Muscle layer of colon (tissue), 2 donors: ENCODE measurements around the gene RAD18.

Experiments
- H3K27ac ChIP-seq: one replicate; pipeline ENCODE4 v1.7.0; 2013; ENCODE audit warnings: low read depth, mild to moderate bottlenecking, low read length, moderate library complexity
- H3K27me3 ChIP-seq, 2 donors: one replicate each; pipeline ENCODE4 v1.7.0; 2013; ENCODE audit warnings: low read length in 2 of 2, mild to moderate bottlenecking in 2 of 2; ENCODE audit not compliant: insufficient read depth in 2 of 2, control insufficient read depth in 1 of 2
- H3K36me3 ChIP-seq: one replicate; pipeline ENCODE4 v1.7.0; 2013; ENCODE audit warnings: mild to moderate bottlenecking, low read length; ENCODE audit not compliant: insufficient read depth
- H3K4me1 ChIP-seq: one replicate; pipeline ENCODE4 v1.7.0; 2013; ENCODE audit warnings: mild to moderate bottlenecking, low read length; ENCODE audit not compliant: insufficient read depth
- H3K4me3 ChIP-seq, 2 donors: one replicate each; pipeline ENCODE4 v1.7.0; 2013; ENCODE audit warnings: low read length in 2 of 2, low read depth in 1 of 2, mild to moderate bottlenecking in 1 of 2, moderate library complexity in 1 of 2
- H3K9ac ChIP-seq: one replicate; pipeline ENCODE4 v1.7.0; 2013; ENCODE audit warnings: low read length
- H3K9me3 ChIP-seq: one replicate; pipeline ENCODE4 v1.7.0; 2013; ENCODE audit warnings: mild to moderate bottlenecking, low read length
- donor health status: abdominal sarcoma.
- donor health status: Adenocarcinoma of cecum.

The RAD18 gene

DNA sequence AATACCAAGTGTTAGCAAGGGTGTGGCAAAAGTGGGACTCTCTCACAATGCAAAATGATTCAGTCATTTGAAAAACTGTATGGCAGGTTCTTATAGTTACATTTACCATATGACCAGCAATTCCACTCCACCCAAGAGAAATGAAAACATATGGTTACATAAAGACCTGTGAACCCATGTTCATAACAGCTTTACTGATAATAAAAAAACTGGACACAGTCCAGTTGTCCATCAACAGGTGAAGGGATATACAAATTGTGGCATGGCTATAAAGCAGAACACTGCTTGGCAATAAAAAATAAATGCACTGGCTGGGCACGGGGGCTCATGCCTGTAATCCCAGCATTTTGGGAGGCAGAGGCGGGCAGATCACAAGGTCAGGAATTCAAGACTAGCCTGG lies 30.8 kb downstream of the RAD18 start:
- H3K9me3 ChIP-seq, result no peaks in the 10 kb centered on the region
- no peak overlapping the region for H3K9ac ChIP-seq
- no peak overlapping the region for H3K4me3 ChIP-seq
- H3K36me3 ChIP-seq, result no peaks in the 10 kb centered on the region
- H3K4me1 ChIP-seq, result no peaks in the 10 kb centered on the region
- no peaks in the 10 kb centered on the region for H3K27me3 ChIP-seq
- H3K27ac ChIP-seq, result no peak overlapping the region

DNA sequence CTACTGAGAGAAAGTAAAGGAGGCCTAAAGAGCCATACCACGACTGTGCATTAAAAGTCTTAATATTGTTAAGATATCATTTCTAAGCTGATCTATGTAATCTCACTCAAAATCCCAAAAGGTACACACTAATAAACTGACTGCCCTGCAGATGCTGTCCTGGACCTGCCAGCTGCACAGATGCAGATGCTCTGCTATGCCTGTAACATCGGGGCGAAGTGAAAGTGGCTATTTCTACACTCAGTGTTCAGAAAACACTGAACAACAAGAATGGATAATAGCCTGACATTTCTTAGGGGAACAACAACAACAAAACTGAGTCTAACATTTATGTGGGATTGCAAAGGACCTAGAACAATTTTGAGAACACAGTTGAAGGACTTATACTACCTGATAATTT lies 31.9 kb downstream of the RAD18 start:
- no peaks in the 10 kb centered on the region for H3K9me3 ChIP-seq
- H3K4me3 ChIP-seq, result no peak overlapping the region
- no peak overlapping the region for H3K9ac ChIP-seq
- no peaks in the 10 kb centered on the region for H3K36me3 ChIP-seq
- no peak overlapping the region for H3K27ac ChIP-seq
- no peaks in the 10 kb centered on the region for H3K4me1 ChIP-seq
- H3K27me3 ChIP-seq, result no peaks in the 10 kb centered on the region

DNA sequence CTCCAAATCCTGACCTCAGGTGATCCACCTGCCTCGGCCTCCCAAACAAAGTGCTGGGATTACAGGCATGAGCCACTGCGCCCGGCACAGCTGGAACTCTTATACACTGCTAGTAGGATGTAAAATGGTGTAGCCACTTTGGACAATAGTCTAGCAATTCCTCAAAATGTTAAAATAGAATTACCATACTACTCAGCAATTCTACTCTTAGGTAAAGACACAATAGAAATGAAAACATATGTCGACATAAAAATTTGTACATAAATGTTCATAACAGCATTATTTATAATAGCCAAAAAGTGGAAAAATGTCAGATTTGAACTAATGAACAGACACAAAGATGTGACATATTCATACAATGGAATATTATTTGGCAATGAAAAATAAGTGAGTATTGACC lies 33.4 kb downstream of the RAD18 start:
- H3K36me3 ChIP-seq, result no peaks in the 10 kb centered on the region

DNA sequence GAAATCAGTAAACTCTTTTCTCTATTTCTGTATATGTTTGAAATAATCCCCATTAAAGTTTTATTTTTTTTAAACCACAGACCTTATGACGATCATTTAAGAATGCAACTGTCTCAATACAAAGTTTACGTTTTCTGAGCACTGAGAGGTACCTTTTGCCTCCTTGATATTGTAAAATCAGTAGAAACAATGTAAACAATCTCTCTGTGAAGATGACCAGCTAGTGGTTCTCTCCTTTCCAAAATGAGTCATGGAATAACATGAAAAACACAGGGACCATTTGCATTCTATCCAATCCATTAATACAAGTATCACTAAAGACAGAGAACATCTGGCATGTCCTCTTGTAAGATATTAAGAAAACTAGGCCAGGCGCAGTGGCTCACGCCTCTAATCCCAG lies 48.8 kb downstream of the RAD18 start:
- H3K4me1 ChIP-seq, result no peaks in the 10 kb centered on the region

More for the DNA sequence above, 33.4 kb downstream of the RAD18 start:
- Histone ChIP-seq H3K9ac (no peak overlapping the region), H3K27me3 (no peaks in the 10 kb centered on the region), H3K27ac (no peak overlapping the region), H3K4me3 (no peak overlapping the region), H3K4me1 (no peaks in the 10 kb centered on the region), H3K9me3 (no peaks in the 10 kb centered on the region)

DNA sequence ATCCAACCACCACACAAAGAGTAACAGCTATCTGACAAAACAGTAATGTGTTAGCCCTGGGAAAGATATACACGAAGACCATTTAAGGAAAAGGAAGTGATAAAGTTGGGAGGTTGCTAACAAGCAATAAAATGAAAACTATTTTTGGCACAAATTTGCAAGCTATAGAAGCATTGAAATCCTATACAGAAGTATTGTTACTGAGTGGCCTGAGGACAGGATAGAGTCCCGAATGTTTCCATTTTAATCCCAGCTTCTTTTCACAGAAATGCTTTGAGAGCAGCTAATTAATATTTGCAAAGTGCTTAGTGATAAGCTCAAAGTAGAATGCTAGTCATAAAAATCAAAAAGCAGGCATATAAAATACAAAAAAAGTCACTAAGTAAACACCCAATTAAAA lies 51.5 kb downstream of the RAD18 start:
- Histone ChIP-seq H3K9ac (no peak overlapping the region), H3K27me3 (no peaks in the 10 kb centered on the region), H3K4me1 (no peaks in the 10 kb centered on the region), H3K9me3 (no peaks in the 10 kb centered on the region), H3K4me3 (no peak overlapping the region), H3K27ac (no peak overlapping the region), H3K36me3 (no peaks in the 10 kb centered on the region)

More for the DNA sequence above, 48.8 kb downstream of the RAD18 start:
- Histone ChIP-seq H3K4me3 (no peak overlapping the region), H3K27me3 (no peaks in the 10 kb centered on the region), H3K36me3 (no peaks in the 10 kb centered on the region), H3K9me3 (no peaks in the 10 kb centered on the region), H3K27ac (no peak overlapping the region), H3K9ac (no peak overlapping the region)

DNA sequence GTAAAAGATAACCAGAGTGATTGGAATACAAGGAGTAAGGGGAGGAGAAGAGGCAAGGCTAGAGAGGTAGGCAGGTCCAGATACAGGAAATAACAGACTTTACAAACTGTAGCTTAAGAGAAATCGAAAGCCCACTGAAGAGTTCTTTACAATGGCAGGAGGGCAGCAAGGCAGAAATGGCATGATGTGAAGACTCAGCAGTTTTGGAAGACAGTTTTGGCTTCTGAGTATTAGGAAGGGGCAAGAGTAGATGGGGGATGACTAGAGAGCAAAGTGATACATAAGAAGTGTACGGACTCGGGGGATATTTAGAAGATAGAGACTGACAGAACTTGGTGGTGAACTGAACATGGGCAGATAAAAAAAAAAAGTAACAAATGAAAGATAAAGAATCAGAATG lies 54.1 kb downstream of the RAD18 start:
- Histone ChIP-seq H3K36me3 (no peaks in the 10 kb centered on the region), H3K9me3 (no peaks in the 10 kb centered on the region), H3K4me1 (no peaks in the 10 kb centered on the region), H3K27me3 (no peaks in the 10 kb centered on the region), H3K9ac (no peak overlapping the region), H3K27ac (no peak overlapping the region), H3K4me3 (no peak overlapping the region)

DNA sequence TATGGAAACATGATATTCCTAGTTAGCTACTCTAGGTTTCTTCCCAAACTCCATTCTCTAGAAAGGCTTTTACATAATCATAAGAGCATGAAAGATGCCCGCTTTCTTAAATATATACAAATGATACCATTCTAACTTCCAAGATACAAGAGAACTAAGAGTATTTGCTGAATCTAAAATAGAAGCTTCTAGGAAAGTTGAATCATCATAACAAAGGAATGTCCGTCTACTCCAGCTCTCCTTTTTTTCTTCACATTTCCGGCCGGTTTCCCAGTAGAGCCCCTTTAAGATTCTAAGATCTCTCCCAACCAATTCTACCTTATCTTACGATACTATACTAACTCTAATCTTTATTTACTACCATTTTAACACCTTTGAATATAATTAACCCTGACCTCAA lies 60.1 kb downstream of the RAD18 start:
- no peak overlapping the region for H3K9ac ChIP-seq
- no peak overlapping the region for H3K4me3 ChIP-seq
- H3K27me3 ChIP-seq, result no peaks in the 10 kb centered on the region
- H3K27ac ChIP-seq, result no peak overlapping the region
- H3K4me1 ChIP-seq, result no peaks in the 10 kb centered on the region
- no peaks in the 10 kb centered on the region for H3K36me3 ChIP-seq
- H3K9me3 ChIP-seq, result no peaks in the 10 kb centered on the region

DNA sequence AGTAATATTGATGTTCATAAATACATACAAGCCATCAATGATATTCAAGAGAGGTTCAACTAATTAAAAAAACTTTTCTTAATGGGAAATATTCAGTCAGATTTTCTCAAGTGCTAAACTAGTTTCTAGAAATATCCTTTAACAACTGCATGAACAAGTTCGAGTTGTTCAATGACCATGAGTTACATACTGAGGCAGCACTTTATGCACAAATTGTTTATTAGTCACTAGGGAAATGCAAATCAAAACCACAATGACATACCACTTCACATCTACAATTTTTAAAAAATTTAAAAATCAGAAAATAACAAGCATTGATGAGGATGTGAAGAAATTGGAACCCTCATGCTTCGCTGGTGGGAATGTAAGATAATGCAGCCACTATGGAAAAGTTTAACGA lies 62.4 kb downstream of the RAD18 start:
- Histone ChIP-seq H3K27ac (no peak overlapping the region), H3K4me3 (no peak overlapping the region), H3K9ac (no peak overlapping the region), H3K9me3 (no peaks in the 10 kb centered on the region), H3K27me3 (no peaks in the 10 kb centered on the region), H3K4me1 (no peaks in the 10 kb centered on the region), H3K36me3 (no peaks in the 10 kb centered on the region)

DNA sequence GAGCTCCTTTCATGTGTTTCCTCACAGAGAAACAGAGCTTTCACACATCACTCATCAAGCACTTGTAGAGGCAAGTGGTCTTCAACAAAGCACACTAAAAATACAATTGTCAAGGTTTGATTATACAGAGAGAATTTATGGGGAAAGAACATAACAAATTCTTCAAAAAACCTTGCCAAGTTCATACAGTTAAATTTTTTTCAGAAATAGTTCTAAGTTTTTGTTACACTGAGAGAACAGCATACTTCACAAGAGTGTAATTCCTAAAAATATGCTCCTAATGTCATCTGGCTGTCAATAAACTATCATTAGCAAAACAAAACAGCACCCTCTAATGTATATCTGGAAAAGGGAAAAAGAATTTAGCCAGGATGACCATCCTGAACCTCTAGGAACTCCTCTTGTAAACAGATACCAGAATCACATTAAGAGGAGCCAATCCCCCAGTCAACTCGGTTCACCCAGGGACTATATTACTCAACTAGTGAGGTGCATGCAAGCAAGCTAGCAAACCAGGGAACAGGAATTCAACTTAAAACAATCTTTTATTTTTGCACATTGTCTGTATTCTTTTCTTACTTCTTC lies 63.3 kb downstream of the RAD18 start:
- Histone ChIP-seq H3K27me3 (no peaks in the 10 kb centered on the region), H3K27ac (no peak overlapping the region), H3K9ac (no peak overlapping the region), H3K36me3 (no peaks in the 10 kb centered on the region), H3K4me3 (no peak overlapping the region), H3K4me1 (no peaks in the 10 kb centered on the region), H3K9me3 (no peaks in the 10 kb centered on the region)

DNA sequence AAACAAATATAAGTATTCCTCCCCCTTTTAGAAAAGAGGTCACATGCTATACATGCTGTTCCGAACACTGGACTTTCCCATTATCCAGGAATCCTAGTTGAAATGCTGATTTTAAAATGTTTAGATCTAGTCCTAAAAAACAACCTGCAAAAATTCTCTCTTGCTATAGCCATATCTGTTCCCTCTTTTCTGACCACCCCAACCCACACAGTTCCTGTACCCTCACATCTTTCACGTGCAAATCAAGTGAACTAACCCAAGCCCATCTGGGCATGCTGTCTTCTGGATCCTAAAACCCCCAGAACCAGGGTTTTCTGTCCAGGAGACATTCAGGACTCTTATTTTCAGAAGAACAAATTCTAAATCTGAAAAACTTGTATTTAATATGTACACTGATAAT lies 67.4 kb downstream of the RAD18 start:
- Histone ChIP-seq H3K36me3 (no peaks in the 10 kb centered on the region), H3K27me3 (no peaks in the 10 kb centered on the region)

DNA sequence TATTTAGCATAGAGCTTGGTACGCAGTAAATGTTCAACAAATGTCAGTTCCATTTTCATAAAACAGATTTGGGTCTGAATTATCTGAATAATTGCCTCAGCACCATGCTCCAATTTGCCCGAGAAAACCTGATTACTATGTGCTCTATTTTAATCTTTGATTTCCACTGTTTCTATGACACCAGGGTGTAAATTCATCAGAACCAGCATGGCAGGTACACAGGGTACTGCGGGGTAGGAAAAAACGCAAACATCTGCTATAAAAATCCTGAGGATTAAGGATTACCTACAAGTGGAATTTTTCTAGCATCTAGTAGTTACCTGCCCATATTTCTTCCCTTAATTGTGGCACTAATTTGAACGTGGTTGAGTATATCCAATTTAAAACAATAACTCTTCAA lies 70.3 kb downstream of the RAD18 start:
- H3K27ac ChIP-seq, result no peak overlapping the region
- no peaks in the 10 kb centered on the region for H3K9me3 ChIP-seq
- H3K4me1 ChIP-seq, result no peaks in the 10 kb centered on the region
- H3K4me3 ChIP-seq, result no peak overlapping the region
- no peaks in the 10 kb centered on the region for H3K27me3 ChIP-seq
- H3K36me3 ChIP-seq, result no peaks in the 10 kb centered on the region
- no peak overlapping the region for H3K9ac ChIP-seq

More for the DNA sequence above, 67.4 kb downstream of the RAD18 start:
- Histone ChIP-seq H3K9me3 (no peaks in the 10 kb centered on the region), H3K27ac (no peak overlapping the region), H3K4me1 (no peaks in the 10 kb centered on the region), H3K4me3 (no peak overlapping the region), H3K9ac (no peak overlapping the region)

DNA sequence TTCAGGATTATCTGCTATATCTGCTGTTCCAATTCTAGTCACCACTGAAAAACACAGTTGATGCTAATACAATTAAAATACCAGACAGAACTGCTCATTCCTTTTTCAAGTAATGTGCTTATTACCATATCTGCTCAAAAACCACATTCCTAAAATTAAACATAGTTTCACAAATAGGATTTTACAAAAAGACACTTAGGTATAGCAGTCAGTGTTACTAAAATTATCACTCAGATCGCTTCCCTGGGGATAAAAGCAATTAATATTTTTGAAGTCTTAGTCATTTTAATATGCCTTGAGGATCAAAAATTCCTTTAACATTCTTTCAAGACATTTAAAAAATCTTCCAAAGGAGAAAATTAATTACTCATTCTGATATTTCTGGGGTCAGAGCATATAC lies 71.5 kb downstream of the RAD18 start:
- H3K9me3 ChIP-seq, result no peaks in the 10 kb centered on the region
- no peaks in the 10 kb centered on the region for H3K4me1 ChIP-seq
- H3K9ac ChIP-seq, result no peak overlapping the region
- no peak overlapping the region for H3K27ac ChIP-seq
- H3K27me3 ChIP-seq, result no peaks in the 10 kb centered on the region
- no peak overlapping the region for H3K4me3 ChIP-seq
- H3K36me3 ChIP-seq, result no peaks in the 10 kb centered on the region
